Glutamatergic neuron (in vitro differentiated cells): ENCODE measurements around the gene CAVIN3. TPM values are rescaled to one million over a fixed set of nuclear protein-coding genes. Genes with fewer than 3 reads are reported as not detected.

Source experiments
- DNase-seq: peaks from one replicate; pipeline ENCODE4 v3.0.0; 2022
- H3K27ac Mint-ChIP-seq: one replicate; pipeline ENCODE4 v1.8.0; 2020; ENCODE audit warnings: mild to moderate bottlenecking, mixed read lengths, inconsistent platforms; ENCODE audit not compliant: unreplicated experiment
- H3K27me3 Mint-ChIP-seq: one replicate; pipeline ENCODE4 v1.8.0; 2020; ENCODE audit warnings: mild to moderate bottlenecking, moderate library complexity, mixed read lengths, inconsistent platforms; ENCODE audit not compliant: unreplicated experiment
- H3K36me3 Mint-ChIP-seq: one replicate; pipeline ENCODE4 v1.8.0; 2020; ENCODE audit warnings: mild to moderate bottlenecking, mixed read lengths, inconsistent platforms; ENCODE audit not compliant: unreplicated experiment
- H3K4me1 Mint-ChIP-seq: one replicate; pipeline ENCODE4 v1.8.0; 2020; ENCODE audit warnings: mild to moderate bottlenecking, low read depth, mixed read lengths, inconsistent platforms; ENCODE audit not compliant: unreplicated experiment
- H3K4me3 Mint-ChIP-seq: one replicate; pipeline ENCODE4 v1.8.0; 2020; ENCODE audit warnings: mild to moderate bottlenecking, mixed read lengths, inconsistent platforms; ENCODE audit not compliant: unreplicated experiment
- H3K9me3 Mint-ChIP-seq: one replicate; pipeline ENCODE4 v1.8.0; 2020; ENCODE audit warnings: mild to moderate bottlenecking, moderate library complexity, mixed read lengths, inconsistent platforms; ENCODE audit not compliant: unreplicated experiment
- total RNA-seq: library from RNA; stranded (reverse); fragmentation: NEBNext Ultra II Directional; extraction: Animal tissue kit (Norgen Biotek cat#: 25700); gene quantifications from one replicate; pipeline ENCODE4 v1.2.1, GENCODE V29; 2021; ENCODE audit not compliant: unreplicated experiment
- TF ChIP-seq, protein P1 (sequence below): fragments of 200-600 bp; sonication (generic); IDR thresholded peaks from one replicate; pipeline ENCODE4 v1.5.0; 2021; ENCODE audit not compliant: partially characterized antibody, unreplicated experiment

The CAVIN3 gene
- total RNA-seq, 1 donor from 2014 or later = 5.9 TPM

DNA sequence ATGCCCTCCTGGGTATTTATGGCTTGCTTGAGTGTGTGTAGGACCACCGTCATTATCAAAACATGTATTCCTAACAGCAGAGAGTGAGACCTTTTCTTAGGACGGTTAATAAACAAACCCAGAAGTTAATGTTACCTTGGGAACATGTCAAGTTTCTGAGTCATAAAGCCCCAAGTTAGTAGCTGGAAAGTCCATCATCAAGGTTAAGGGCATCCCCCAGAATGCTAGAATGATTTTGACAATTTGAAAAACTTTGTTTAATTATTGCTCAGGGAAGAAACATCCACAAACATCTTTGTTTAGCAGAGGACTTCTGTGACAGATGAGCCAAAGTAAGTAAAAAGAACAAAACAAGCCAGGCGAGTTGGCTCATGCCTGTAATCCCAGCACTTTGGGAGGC is 20.0 kb downstream of the CAVIN3 start:
- no peak overlapping the region for H3K4me3 Mint-ChIP-seq
- peaks cover 3% of the 10 kb centered on the region for H3K9me3 Mint-ChIP-seq
- TF ChIP-seq, protein P1, sequence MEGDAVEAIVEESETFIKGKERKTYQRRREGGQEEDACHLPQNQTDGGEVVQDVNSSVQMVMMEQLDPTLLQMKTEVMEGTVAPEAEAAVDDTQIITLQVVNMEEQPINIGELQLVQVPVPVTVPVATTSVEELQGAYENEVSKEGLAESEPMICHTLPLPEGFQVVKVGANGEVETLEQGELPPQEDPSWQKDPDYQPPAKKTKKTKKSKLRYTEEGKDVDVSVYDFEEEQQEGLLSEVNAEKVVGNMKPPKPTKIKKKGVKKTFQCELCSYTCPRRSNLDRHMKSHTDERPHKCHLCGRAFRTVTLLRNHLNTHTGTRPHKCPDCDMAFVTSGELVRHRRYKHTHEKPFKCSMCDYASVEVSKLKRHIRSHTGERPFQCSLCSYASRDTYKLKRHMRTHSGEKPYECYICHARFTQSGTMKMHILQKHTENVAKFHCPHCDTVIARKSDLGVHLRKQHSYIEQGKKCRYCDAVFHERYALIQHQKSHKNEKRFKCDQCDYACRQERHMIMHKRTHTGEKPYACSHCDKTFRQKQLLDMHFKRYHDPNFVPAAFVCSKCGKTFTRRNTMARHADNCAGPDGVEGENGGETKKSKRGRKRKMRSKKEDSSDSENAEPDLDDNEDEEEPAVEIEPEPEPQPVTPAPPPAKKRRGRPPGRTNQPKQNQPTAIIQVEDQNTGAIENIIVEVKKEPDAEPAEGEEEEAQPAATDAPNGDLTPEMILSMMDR = no peak
- no peaks in the 10 kb centered on the region for H3K36me3 Mint-ChIP-seq
- DNase-seq = no peak
- peaks cover 12% of the 10 kb centered on the region for H3K4me1 Mint-ChIP-seq
- H3K27ac Mint-ChIP-seq = no peak overlapping the region
- H3K27me3 Mint-ChIP-seq = no peaks in the 10 kb centered on the region

DNA sequence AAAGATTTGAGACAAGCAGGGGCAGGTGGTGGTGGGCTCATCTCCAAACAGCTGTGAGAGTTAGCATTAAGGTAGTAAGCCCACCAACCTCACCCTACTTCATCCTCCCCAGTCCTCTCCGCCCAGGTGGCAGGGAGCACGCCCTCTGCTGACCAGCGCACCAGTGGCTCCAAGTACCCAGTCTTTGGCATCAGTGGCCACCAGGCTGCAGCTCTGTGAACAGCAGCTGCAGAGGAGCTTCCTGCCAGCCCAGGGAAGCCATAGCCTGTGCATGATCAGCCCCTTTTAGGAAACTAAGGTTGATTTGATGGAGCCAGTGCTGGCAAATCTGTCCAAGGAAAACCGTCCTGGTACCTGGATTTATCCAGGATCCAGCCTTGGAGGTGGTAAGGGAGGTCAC is 21.7 kb downstream of the CAVIN3 start:
- peaks cover 2% of the 10 kb centered on the region for H3K9me3 Mint-ChIP-seq
- H3K4me1 Mint-ChIP-seq = peaks cover 8% of the 10 kb centered on the region
- TF ChIP-seq, protein P1 = no peak
- no peaks in the 10 kb centered on the region for H3K27me3 Mint-ChIP-seq
- peak; percentile 55 for DNase-seq
- no peaks in the 10 kb centered on the region for H3K36me3 Mint-ChIP-seq
- H3K4me3 Mint-ChIP-seq = no peak overlapping the region
- H3K27ac Mint-ChIP-seq = no peak overlapping the region

GRCh38 chr11:6297831-6298230 is 22.5 kb downstream of the CAVIN3 start:
- H3K27me3 Mint-ChIP-seq = no peaks in the 10 kb centered on the region
- no peaks in the 10 kb centered on the region for H3K36me3 Mint-ChIP-seq
- H3K27ac Mint-ChIP-seq = no peak overlapping the region
- H3K4me1 Mint-ChIP-seq = peaks cover 8% of the 10 kb centered on the region
- DNase-seq = no peak
- no peaks in the 10 kb centered on the region for H3K9me3 Mint-ChIP-seq
- TF ChIP-seq, protein P1 = no peak
- H3K4me3 Mint-ChIP-seq = no peak overlapping the region

- TF ChIP-seq, protein P1 = no peak
- DNase-seq = no peak
- H3K4me1 Mint-ChIP-seq = no peaks in the 10 kb centered on the region
Measured at GRCh38 chr11:6285019-6285418, 35.3 kb downstream of the CAVIN3 start.

DNA sequence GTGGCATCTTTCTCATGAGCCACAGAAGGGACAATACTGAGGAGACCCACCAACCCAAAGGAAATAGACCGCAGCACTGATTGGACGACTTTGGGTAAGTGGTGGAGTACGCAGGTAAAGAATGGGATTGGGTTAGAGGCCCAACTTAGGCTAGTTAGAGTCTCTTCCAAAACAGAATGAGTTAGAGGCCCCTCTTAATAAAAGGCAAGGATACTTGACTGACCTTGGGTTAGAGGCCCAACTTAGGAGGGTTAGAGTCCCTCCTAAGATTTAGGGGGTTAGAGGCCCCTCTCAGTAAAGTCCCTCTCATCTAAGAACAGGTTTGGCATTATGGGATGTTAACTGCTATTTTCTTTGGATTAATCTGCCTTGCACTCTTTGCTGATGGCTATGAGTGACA is 36.1 kb downstream of the CAVIN3 start:
- Mint-ChIP-seq H3K27me3 (peaks cover 2% of the 10 kb centered on the region), H3K4me1 (no peaks in the 10 kb centered on the region), H3K36me3 (no peaks in the 10 kb centered on the region), H3K27ac (no peak overlapping the region), H3K4me3 (no peak overlapping the region), H3K9me3 (no peaks in the 10 kb centered on the region)
- TF ChIP-seq, protein P1 = no peak
- no peak for DNase-seq

More at GRCh38 chr11:6285019-6285418, 35.3 kb downstream of the CAVIN3 start:
- Mint-ChIP-seq H3K27ac (no peak overlapping the region), H3K27me3 (peaks cover 2% of the 10 kb centered on the region), H3K4me3 (no peak overlapping the region), H3K9me3 (no peaks in the 10 kb centered on the region), H3K36me3 (no peaks in the 10 kb centered on the region)
